HG03159 (cell line): ENCODE data around the gene GRK6.
"Not testable (repeated sequence)": the region's sequence is repeated elsewhere in the genome, so short reads cannot be mapped to it uniquely, and the experiment has no call there.

Source experiments
- ATAC-seq: cut with Tn5 transposase; IDR thresholded peaks from one replicate; pipeline ENCODE4 v1.9.1; 2021; ENCODE audit warnings: mild to moderate bottlenecking, moderate library complexity; ENCODE audit not compliant: unreplicated experiment

The GRK6 gene

DNA sequence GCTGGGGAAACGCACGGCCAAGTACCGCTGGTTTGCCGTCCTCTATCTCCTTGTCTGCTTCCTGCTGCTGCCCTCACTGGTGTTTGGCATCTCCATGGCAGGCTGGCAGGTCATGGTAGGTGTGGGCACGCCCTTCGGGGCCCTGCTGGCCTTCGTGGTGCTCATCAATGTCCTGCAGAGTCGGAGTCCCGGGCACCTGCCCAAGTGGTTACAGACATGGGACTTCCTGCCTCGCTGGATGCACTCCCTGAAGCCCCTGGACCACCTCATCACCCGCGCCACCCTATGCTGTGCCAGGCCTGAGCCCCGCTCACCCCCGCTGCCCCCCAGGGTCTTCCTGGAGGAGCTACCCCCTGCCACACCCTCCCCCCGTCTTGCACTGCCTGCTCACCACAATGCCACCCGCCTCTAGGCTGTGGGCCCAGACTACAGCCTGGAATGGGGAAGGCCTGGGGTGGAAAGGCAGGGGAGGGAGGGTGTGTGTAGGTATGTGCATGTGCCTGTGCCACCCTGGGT, 28.5 kb upstream of the GRK6 start:
- ATAC-seq: no peak

DNA sequence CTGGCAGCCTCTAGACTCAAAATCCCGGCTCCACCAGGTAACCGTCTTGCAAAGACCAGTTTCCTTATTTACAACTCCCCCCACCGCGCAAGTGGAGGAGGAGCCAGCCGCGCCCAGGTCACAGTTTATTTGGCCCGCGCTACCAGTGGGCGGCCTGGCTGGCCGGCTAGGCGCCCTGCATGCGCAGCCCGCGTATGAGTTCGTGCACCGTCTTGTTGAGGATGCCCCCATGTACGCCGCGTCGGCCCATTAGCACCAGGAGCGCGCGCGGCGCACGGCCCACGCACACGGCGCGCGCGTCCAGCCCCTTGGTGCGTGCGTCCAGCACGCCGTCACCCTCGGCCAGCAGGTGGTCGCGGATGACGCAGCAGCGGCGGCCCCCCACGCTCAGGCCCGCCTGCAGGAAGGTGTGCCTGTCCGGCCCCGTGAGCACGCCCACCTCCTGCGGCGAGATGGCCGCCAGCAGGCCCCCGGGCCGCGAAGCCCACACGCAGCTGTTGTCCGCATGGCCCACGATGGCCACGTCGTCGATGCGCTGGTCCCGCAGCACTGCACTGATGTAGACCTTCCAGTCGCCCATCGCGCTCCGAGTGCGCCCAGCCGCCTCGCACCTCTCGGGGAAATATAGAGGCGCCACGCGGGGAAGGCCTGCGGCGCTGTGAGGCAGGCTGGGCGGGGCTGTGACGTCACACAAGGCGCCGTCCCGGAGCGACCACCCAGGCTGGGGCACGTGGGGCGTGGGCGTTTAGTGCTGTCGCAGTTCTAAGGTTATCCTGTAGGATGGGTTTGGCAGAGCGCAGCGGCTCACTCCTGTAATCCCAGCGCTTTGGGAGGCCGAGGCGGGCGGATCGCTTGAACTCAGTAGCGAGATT, 26.2 kb upstream of the GRK6 start, which contains the start of gene PFN3:
Gene PFN3, minus strand, starts transcription at position 665 of the 872 bp plus-strand sequence. Its CDS starts 85 bp downstream, at position 580.
- no peak for ATAC-seq

DNA sequence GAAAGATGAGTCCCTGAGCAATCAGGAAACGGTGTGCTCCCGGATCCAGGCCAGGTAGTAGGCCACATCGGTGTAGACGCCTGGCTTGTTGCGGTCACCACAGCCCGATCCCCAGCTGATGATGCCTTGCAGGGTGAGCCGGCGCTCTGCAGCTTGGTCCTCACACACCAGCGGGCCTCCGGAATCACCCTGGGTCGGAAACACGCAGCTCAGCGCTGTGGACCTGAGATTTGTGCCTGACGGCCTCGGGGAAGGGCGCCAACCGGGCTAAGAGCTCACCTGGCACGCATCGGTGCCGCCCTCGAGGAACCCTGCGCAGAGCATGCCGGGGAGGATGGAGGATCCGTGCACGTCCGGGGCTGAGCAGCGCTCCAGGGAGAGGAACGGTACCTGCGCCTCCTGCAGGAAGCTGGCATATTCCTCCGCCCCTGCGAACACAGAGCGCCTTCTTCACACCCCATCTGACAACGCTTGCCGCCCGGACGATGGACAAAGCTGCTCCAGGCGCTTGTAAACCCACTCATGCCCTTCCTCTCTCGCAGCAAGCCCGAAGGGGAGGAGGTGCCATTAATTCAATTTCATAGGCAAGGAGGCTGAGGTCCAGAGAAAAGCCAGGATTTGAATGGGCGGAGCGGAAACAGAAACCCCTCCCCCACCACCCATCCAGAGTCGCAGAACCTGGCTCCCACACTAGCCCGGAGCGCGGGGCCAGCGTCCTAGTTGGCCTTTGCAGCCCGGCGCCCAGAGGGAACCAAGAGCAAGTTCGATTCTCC, 24.0 kb upstream of the GRK6 start:
- no peak for ATAC-seq

DNA sequence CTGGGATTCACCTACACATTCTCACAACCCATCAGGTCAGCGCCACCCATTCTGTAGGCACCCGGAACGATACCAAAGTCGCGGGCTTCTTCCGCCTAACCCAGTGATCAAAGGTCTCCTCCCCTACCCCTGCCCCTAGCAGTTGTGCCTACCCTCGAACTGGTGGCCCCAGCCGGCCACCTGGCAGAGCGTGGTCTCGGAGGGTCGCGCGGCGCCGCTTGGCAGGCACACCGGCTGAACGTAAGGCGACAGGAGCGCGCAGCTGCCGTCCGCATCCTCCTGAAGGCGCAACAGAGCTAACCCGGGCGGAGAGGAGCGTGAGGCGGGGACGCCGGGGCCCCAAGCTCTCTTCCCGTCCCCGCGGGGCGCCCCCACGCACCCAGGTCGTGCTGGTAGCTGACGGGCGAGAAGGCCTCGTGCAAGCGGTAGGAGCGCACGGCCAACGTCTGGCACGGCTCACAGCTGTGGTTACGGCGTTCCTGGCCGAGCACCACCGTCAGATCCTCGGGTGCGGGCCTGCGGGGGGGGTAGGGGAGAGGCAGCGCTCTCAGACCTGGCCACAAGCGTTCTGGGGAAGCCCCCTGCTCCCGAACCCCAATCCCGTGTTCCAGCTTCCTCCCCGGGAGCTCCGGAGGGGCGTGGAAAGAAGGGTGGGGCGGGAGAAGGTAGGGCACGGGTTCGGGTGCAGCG, 23.2 kb upstream of the GRK6 start:
- ATAC-seq: peak; percentile 12

DNA sequence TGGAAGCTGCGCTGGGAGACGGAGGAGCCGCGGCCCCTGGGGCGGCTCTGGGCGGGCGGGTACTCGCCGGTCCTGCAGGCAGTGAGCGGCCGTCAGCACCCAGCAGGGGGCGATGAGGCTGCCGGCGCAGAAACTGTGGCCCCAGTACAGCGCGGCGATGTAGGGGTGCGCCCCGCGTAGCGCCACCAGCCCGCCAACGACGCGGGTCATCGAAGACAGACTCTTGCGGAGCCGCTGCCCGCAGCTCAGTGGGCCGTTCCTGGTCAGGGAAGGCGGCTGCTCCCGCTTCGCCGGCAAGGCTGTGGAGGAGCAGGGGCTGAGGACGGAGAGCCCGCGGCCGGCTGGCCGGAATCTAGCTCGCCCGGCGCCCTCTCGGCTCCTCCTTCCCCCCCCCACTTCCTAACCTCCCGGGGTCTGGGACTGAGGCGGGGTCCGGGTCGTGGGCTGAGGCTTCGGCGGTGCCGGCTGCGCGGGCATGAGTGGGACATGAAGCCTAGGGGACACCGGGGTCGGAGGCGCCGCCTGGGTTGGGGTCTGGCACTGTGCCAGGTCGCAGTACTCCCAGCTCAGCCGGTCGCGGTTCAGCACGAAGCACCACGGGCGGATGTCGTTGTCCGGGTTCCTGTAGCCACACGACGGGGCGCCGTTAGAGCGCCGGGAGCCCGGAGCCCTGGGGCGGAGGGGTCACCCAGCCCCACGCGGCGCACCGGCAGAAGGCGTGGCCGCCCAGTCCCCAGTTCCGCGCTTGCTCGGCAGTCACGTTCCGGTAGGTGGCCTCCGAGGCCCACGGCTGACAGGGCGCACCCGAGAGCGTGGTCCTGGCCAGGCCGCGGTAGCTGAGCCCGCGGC, 22.5 kb upstream of the GRK6 start:
- peak; percentile 71 for ATAC-seq

DNA sequence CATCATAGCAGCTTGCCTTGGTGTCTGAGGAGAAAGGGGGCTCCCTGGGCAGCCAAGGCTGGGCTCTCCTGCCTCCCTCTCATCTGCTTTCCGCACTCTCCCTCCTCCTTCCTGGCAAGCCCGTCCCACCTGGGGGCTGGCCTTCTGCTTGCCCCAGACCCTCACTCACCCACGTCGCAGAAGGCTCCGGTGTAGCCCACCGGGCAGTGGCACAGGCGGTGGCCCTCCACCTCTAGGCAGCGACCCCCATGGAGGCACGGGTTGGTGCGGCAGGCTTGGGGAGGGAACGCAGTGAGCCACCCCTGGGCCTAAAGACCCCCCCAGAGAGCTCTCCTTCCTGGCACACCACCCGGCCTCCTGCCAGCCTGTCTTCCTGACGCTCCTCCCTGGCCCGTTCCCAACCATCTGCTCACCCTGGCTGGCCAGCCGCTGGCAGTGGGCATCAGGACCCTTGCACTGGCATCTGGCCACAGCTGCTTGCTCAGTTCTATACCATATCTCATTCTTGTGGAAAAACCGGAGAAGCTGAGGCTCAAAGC, 21.8 kb upstream of the GRK6 start:
- ATAC-seq: no peak

DNA sequence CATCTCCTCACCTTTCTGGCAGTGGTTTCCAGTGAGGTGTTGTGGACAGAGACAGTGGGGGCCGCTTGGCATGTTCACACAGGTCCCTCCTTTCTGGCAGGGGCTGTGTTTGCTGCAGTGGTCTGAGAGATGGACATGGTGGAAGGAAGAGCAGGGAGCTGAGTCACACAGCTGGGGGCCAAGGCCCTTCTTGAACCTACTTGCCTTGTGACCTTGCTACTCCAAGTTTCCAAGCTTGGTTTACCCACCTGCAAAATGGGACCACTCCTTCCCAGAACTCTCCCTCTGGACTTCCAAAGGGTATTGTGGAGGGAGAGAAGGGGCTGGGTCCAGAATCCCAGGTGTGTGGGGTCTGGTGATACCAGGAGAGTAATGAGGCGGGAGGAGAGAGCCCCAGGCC, 21.2 kb upstream of the GRK6 start:
- ATAC-seq: no peak

DNA sequence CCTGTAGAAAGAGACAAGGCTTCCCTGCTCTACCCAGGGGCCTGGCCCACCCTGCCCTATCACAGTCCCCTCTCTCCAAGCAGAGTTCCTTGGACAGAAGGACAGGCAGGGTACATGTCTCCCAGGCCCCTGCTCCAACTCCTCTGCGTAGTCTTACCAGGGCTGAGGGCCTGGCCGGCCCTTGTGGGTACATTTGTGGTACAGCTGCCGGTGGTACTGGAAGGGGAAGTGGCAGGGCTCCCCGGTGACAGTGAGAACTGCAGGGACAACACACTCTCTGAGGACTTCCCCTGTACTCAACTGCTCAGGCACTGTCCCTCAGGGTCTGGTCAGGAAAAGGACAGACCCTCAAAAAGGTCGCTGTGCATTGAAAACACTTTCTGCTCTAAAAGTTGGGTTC, 20.7 kb upstream of the GRK6 start:
- no peak for ATAC-seq

DNA sequence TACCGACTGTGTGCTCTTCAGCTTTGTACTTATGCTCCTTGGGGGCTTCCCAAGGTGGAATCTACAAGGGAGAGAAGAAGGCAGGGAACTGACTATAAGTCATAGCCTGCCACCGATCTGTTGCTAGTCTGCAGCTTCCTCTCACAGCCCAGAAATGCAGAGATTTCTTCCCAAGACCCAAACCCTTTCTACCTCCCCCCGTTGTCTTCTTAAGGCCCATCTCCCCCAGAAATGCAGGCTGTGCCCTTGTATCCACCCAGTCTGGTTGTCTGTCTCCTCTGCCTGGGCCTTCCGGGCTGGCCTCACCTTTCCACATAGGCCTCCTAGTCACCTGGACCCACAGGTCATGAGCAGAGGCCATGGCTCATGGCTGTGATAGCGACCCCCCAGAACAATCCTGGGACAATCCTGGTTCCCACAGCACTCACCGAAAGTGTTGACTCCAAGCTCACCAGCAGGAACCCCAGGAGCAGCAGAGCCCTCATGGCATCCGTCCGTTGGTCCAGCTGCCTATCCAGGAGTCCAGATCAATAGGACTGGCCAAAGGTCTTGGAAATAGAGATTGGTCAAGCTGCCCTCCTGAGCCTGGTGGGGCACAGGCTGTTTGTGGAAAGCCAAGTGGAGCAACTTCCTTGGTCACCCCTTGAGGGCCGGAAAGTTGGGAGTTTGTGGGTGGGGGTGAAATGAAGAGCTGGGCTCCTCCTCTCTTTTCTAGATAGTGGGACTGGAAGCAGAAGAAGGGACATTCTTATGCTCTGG, 17.3 kb upstream of the GRK6 start, which contains the start of gene F12:
Gene F12, minus strand, starts transcription at position 522 of the 759 bp plus-strand sequence. Its CDS starts 37 bp downstream, at position 485.
- ATAC-seq: no peak

DNA sequence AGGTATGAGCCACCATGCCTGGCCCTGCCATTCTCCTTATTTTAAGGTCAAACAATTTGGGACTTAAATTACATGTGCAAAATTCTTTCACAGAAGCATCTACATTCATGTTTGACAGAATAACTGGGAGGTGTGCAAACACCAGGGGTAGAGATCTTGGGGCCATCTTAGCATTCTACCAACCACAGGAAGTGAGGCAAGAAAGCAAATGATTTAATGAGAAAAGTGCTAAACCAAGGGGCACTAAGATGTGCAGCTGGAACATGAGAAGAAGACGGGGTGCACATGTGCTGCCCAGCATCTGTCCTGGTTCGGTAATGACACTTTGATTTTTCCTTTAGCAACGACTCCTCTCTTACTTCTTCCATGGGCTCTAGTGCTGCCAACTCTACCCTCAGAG, 15.9 kb upstream of the GRK6 start:
- ATAC-seq: no peak

DNA sequence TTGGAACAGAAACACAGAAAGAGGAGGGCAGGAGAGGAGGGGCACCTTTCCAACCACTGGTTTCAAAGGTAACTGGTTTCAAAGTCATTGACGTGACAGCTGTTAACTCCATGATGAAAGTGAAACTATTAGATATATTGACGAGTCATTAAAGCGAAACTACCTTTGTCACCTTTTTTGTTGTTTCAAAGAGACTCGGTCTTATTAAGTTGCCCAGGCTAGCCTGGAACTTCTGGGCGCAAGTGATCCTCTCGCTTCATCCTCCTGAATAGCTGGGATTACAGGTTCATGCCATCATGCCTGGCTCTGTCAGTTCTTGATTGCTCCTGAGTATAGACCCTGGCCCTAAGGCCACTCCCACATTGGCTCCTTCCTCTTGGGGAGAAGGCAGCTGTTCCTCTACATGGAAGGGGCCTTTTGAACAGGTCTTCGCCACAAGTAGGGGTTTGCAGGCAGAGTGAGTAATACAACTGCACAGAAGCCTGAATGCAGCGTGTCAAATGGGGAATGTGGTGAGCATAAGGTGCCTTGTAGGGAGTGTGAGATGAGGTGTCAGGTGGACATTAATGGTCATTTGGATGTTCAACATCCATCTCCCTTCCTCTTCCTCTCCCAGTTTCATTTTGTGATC, 13.8 kb upstream of the GRK6 start:
- peak; percentile 58 for ATAC-seq

DNA sequence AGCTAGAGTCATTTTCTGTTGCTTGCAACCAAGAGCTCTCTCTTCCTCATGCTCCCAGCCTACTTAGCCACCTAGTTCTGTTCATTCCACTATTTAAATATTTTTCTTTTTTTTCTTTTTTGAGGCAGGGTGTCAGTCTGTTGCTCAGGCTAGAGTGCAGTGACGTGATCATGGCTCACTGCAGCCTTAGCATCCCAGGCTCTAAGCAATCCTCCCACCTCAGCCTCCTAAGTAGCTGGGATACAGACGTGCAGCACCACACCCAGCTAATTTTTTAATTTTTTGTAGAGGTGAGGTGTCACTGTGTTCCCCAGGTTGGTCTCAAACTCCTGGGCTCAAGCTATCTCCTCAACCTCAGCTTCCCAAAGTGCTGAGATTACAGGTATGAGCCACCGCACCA, 12.0 kb upstream of the GRK6 start:
- no peak for ATAC-seq

DNA sequence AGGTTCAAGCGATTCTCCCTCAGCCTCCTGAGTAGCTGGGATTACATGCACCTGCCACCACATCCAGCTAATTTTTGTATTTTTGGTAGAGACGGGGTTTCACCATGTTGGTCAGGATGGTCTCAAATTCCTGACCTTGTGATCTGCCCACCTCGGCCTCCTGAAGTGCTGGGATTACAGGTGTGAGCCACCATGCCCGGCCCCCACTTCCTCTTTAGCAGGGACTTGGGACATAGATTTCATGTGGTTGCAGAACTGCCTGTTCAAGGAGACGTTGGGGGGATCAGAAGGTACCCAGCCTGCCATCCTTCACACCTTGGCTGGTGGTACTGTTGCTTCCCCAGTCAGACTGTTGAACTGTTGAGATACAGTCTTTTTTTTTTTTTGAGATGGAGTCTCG, 9.4 kb upstream of the GRK6 start:
- not testable (repeated sequence) for ATAC-seq

DNA sequence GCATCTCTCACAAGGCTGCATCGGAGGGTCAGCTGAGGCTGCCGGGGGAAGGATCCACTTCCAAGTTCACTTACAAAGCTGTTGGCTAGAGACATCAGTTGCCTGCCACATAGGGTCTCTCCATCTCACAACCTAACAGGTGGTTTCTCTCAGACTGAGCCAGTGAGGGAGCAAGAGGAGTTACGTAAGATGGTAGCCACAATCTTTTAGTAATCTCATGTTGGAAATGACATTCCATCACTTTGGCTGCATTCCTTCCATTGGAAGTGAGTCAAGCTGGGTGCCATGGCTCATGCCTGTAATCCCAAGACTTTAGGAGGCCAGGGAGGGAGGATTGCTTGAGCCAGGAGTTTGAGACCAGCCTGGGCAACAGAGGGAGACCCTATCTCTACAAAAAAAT, 7.4 kb upstream of the GRK6 start:
- no peak for ATAC-seq

DNA sequence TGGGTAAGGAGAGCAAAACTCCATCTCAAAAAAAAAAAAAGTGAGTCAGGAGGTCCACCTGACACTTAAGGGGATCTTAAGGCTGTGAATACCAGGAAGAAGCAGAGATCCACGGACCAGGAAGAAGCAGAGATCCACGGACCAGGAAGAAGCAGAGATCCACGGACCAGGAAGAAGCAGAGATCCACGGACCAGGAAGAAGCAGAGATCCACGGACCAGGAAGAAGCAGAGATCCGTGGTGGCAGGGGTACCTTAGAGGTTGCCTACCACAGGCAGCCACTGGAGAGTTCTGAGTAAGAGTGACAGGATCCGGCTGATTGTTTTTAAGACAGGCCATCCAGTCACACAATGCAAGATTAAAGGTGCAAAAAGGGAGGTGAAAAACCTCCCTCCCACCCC, 6.0 kb upstream of the GRK6 start:
- not testable (repeated sequence) for ATAC-seq

DNA sequence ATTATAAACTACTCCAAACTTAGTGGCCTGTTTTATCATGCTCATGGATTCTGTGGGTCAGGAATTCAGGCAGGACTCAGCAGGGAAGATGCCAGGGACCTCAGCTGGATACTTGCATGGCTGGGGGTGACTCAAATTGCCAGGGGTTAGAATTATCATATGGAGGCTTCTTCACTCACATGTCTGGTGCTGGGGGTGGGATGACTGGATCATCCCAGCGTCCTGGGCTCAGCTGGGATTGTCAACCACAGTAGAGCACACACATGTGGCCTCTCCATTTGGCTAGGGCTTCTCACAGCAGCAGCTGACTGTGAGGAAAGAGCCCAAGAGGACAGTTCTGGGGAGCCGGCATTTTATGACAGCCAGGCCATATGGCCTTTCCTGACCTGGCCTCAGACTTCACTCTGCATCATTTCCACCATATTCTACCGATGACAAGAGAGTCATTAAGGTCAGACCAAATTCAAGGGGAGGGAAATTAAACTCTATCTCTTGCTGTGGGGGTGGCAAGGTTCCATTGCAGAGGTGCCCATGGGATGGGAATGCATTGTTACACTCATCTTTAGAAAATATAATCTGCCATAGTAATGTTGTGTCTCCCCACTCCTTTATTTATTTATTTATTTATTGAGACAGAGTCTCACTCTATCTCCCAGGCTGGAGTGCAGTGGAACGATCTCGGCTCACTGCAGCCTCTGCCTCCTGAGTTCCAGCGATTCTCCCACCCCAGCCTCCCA, 5.2 kb upstream of the GRK6 start:
- no peak for ATAC-seq

DNA sequence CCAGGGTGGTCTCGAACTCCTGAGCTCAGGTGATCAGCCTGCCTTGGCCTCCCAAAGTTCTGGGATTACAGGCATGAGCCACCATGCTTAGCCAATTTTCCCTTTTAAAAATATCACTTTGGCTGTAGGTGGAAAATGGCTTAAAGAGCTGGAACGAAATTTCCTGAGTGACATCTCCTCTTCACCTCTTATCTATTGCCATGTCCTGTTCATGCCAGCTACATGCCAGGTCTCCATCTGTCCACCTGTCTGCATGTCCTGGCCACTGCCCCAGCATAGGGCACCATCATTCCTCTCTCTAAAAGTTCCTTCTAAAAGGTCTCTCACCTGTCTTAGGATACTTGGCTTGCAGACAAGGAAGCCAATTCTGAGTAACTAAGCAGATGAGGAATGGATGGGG, 2.8 kb upstream of the GRK6 start:
- no peak for ATAC-seq

DNA sequence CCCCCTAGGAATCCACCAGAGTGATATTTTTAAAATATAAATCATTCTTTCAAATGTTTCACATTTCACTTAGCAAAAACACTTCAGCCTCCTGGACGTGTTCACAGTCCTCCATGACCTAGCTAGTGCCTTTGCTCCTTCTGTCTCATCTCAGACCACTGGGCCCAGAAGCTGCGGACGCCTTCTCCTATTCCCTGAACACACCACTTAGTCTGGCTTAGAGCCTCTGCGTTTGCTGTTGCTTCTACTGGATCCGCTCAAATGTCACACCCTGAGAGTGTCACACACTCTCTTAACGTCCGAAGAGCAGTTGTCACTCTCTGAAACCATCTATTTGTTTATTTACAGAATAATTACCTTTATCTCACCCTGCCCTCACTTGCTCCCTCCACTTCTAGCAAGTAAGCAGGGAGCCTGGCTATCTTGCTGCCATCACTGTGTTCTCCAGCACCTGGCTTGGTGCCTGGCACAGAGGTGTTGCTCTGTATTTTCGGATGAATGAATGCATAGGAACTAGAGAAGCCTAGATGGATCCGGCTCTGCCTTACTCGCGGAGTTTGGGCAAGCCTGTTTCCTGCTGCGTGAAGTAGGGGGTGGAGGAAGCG, 1.2 kb upstream of the GRK6 start:
- ATAC-seq: no peak
